ENCODE results near the gene PRR20G. TPM values are rescaled to one million over a fixed set of nuclear protein-coding genes. Genes with fewer than 3 reads are reported as not detected.

PRR20G gene
- total and polyA plus RNA-seq, 2 of the 4 experiments (the other 2 are of a cell fraction), result not detected

DNA sequence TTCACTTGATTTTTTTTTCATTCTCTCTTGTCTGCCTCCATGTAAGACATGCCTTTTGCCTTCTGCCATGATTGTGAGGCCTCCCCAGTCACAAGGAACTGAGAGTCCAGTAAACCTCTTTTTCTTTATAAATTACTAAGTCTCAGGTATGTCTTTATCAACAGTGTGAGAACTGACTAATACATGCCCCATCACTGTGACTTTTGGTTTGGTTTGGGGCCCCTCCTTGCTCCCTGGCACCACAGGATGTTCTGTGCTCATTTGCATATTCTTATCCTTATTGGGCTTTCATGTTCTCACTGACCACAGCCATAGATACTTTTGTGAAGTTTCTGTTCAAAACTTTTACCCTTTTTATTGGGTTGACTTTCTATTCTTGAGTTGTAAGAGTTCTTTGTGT lies 3.8 kb upstream of the PRR20G start:
- H2BK20ac ChIP-seq (ENCODE audit: low read depth, low read length), result no peak overlapping the region
- H3K79me1 ChIP-seq (ENCODE audit: low read depth in 1 of 2, low read length in 2 of 2), result no peaks in the 10 kb centered on the region
- H2BK5ac ChIP-seq (ENCODE audit: low read depth, low read length, poor library complexity, severe bottlenecking), result no peak overlapping the region
- no peak overlapping the region for H3K4me2 ChIP-seq (ENCODE audit: low read depth, low read length)
- H2AK9ac ChIP-seq (replicated peaks; ENCODE audit: low read depth, low read length, poor library complexity), result no peak overlapping the region
- DNase-seq (no peak), ATAC-seq (ENCODE audit: low read depth) (no peak)
- no peak overlapping the region for H2BK120ac ChIP-seq (ENCODE audit: low read depth, low read length)
- H3K18ac ChIP-seq (ENCODE audit: low read depth, low read length), result no peak overlapping the region
- intact Hi-C loops (cut with micrococcal nuclease) (no loop called here), dilution Hi-C loops (cut with HindIII; ENCODE audit: low sequenced_read_pairs, unreplicated experiment) (no loop called here), in situ Hi-C loops (cut with MboI; ENCODE audit: low sequenced_read_pairs) (no loop called here)
- no peak overlapping the region for H4K8ac ChIP-seq (ENCODE audit: low read depth in 2 of 2, low read length in 2 of 2)
- no peak overlapping the region for H4K91ac ChIP-seq (ENCODE audit: insufficient read depth, low read depth, low read length)
- H3K4me3 ChIP-seq (ENCODE audit: insufficient read depth, low read depth, low read length), result no peak overlapping the region
- H3K9me1 ChIP-seq (ENCODE audit: insufficient read depth, low read length), result no peaks in the 10 kb centered on the region
- H3K23ac ChIP-seq (ENCODE audit: low read depth, low read length), result no peak overlapping the region
- no peak overlapping the region for H4K5ac ChIP-seq (ENCODE audit: low read depth, low read length)
- H2BK15ac ChIP-seq (ENCODE audit: low read depth, low read length), result no peak overlapping the region
- no TSS peak for BruUV-seq (replicated peaks)
- H3K9me3 ChIP-seq (ENCODE audit: control insufficient read depth, insufficient read depth, low read length), result no peaks in the 10 kb centered on the region
- H3K14ac ChIP-seq (replicated peaks; ENCODE audit: low read depth, low read length), result no peak overlapping the region
- TF ChIP-seq, protein P1, sequence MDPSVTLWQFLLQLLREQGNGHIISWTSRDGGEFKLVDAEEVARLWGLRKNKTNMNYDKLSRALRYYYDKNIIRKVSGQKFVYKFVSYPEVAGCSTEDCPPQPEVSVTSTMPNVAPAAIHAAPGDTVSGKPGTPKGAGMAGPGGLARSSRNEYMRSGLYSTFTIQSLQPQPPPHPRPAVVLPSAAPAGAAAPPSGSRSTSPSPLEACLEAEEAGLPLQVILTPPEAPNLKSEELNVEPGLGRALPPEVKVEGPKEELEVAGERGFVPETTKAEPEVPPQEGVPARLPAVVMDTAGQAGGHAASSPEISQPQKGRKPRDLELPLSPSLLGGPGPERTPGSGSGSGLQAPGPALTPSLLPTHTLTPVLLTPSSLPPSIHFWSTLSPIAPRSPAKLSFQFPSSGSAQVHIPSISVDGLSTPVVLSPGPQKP (IDR thresholded peaks at IDR 0.05; ENCODE audit: borderline replicate concordance, low read depth, low read length), result no peak
- TF ChIP-seq CHD1 (IDR thresholded peaks at IDR 0.05; ENCODE audit: low read depth, low read length), result no peak
- TF ChIP-seq RFX5 (IDR thresholded peaks at IDR 0.05; ENCODE audit: low read depth, low read length), result no peak
- TF ChIP-seq NFE2L2 (IDR thresholded peaks at IDR 0.05; ENCODE audit: low read depth, low read length), result no peak
- no peak for TF ChIP-seq SMC3 (IDR thresholded peaks at IDR 0.05; ENCODE audit: low read depth, low read length)
- no peak for TF ChIP-seq POLR2A (IDR thresholded peaks at IDR 0.05; ENCODE audit: low read depth, low read length)
- TF ChIP-seq, protein P2, sequence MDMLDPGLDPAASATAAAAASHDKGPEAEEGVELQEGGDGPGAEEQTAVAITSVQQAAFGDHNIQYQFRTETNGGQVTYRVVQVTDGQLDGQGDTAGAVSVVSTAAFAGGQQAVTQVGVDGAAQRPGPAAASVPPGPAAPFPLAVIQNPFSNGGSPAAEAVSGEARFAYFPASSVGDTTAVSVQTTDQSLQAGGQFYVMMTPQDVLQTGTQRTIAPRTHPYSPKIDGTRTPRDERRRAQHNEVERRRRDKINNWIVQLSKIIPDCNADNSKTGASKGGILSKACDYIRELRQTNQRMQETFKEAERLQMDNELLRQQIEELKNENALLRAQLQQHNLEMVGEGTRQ (IDR thresholded peaks at IDR 0.05; ENCODE audit: low read depth, low read length), result no peak
- no peak for TF ChIP-seq MXI1 (IDR thresholded peaks at IDR 0.05; ENCODE audit: borderline replicate concordance, low read depth, low read length)
- TF ChIP-seq FOS (IDR thresholded peaks at IDR 0.05; ENCODE audit: low read depth, low read length), result no peak
- no peak for TF ChIP-seq MAZ (IDR thresholded peaks at IDR 0.05; ENCODE audit: borderline replicate concordance, low read depth, low read length)
- ChIA-PET CTCF (no interaction called here), POLR2A (ENCODE audit: unreplicated experiment) (no interaction called here)
- H3K4me1 ChIP-seq (ENCODE audit: control insufficient read depth, insufficient read depth, low read length), result no peaks in the 10 kb centered on the region
- H3K9ac ChIP-seq (ENCODE audit: low read depth, low read length), result no peak overlapping the region
- H2AK5ac ChIP-seq (ENCODE audit: low read depth, low read length), result no peak overlapping the region
- no peak overlapping the region for H3K56ac ChIP-seq (ENCODE audit: extremely low read depth, insufficient read depth, low read length)
- no peak overlapping the region for H2AFZ ChIP-seq (replicated peaks; ENCODE audit: low read length, poor library complexity)
- H3K4ac ChIP-seq (ENCODE audit: low read depth, low read length), result no peak overlapping the region
- H3K27me3 ChIP-seq (ENCODE audit: control insufficient read depth, insufficient read depth, low read length), result no peaks in the 10 kb centered on the region; the same call in 1 of the 2 replicates
- H4K20me1 ChIP-seq (ENCODE audit: insufficient read depth, low read length), result no peaks in the 10 kb centered on the region
- no peak overlapping the region for H3K27ac ChIP-seq (ENCODE audit: insufficient read depth, low read length)
- no peaks in the 10 kb centered on the region for H3K36me3 ChIP-seq (ENCODE audit: control insufficient read depth, insufficient read depth, low read length)

Data from IMR-90 (cell line).